ENCODE data around the gene SPRY2.

The SPRY2 gene

DNA sequence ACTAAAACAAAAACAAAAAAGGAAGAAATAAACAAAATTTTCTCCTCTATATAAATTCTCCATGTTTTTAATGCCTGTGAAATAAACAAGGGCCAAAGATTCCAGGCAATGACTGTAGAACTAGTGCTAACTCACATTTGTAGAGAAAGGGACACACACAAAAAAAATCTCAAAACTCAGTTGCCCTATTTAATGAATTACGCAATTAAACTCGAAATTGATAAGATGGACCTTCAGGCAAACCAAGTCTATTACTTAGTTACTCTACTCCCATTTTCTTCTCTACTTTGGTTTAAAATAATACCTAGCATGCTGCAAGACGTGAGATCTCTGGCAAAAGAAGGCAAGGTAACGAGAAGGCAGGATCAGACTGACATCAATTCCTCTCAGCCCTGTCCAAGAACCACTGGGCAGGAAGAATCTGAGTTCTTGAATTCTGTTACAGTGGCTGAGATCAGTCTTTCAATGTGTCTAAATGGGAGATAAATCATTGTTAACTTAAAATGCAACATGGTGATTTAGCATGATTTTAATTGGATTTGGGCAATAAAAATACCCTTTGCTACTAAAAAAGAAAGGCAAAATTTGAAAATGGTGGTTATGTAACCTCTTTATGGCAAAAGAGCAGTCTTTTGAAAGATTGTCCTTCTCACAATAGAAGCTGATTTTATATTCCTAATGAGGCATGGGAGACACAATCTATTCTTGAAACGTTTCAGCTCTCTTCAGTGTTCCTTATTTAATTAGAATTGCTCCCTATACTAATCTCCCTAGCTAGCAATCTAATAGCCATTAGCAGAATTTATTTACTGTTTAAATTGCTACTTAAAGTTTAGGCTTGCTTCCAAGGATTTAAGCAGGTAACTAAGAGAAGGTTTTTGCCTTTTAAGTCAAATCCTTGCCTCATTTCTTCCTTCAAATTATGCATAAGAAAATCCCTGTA lies 25.9 kb downstream of the SPRY2 start:
- DNase-seq (ENCODE audit: insufficient read length, low spot score) (no peak), FAIRE-seq (no peak)

- FAIRE-seq = no peak
- no peak for DNase-seq (ENCODE audit: insufficient read length, low spot score)
Observed at GRCh38 chr13:80313668-80314256, 27.2 kb downstream of the SPRY2 start.

DNA sequence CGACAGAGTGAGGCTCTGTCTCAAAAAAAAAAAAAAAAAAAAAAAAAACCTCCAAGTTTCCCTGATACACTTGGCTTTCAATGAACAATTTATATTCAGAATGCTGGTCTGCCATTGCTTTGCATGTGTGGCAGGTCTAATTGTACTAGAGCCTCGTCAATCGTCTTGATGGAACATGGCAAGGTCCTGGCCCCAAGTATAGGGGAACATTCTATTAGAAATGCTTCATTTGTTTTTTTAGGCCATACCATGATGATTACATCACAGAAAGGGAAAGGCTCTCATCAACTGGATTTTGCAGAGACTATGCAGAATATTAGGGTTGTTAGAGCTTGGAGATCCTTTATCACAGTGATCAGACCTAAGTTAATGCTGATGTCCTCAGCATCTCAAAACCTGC lies 28.0 kb downstream of the SPRY2 start:
- FAIRE-seq = no peak
- no peak for DNase-seq (ENCODE audit: insufficient read length, low spot score)

DNA sequence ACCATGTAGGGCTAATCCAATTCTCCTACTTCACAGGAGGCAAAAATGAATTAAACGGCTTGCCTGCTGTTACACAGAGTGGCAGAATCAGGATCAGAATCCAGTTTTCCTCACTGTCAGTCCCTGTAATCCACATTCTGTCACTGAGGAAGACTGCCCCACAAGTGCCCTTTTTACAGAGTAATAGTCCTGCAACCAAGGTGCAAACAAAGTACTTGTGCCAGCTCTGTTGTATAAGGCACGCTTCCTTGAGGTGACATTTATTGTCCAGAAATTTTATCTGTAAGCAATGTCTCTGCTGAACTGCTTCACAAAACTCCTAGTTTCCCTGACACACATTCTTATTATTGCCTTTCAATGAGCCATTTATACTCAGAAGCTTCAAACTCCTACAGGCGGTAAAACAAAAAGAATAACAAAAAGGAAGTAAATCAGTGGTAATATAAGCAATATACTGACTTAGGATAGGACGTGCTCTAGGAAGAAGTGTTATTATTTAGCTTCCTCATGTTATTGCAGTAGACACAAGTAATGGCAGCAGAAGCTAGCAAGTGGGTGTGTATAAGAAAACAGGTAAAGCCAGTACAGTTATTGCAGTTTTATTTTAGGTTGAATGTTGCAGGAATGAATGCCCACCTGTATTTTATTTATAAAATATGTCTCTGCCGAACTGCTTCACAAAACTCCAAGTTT lies 28.8 kb downstream of the SPRY2 start:
- DNase-seq (ENCODE audit: insufficient read length, low spot score) = no peak
- no peak for FAIRE-seq

- FAIRE-seq (no peak), DNase-seq (ENCODE audit: insufficient read length, low spot score) (no peak)
Observed at GRCh38 chr13:80309926-80310325, 31.0 kb downstream of the SPRY2 start.

- FAIRE-seq (no peak), DNase-seq (ENCODE audit: insufficient read length, low spot score) (no peak)
Observed at GRCh38 chr13:80307401-80307987, 33.4 kb downstream of the SPRY2 start.

DNA sequence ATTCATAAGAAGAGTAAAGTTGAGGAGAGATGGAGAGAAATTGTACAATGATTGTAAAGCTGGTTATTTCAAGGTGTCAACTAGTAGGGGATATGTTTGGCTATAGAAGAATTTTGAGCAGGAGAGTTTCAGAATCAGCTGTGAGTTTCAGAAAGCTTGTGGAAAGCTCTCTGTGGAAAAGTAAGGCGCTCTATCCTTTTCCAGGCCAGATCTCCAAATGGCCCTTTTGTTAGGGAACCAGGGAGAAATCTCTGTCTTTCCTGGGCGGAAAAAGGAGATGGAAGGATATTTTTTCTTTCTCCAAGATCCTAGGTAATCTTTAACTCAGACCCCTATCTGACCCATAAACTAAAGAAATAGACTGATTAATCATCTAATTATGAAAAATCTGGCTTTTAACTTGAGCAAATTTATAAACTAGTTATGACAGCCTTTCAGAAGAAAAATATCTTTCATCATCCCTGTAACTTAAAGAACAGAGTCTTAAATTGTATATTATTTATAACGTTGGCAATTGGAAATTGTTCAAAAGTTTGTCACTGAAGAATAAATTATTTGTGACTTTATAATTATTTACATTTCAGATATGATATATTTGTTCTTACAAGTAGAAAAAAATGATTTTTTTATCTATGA lies 34.5 kb downstream of the SPRY2 start:
- FAIRE-seq = no peak
- DNase-seq (ENCODE audit: insufficient read length, low spot score) = no peak

GRCh38 chr13:80305737-80306136 lies 35.2 kb downstream of the SPRY2 start:
- FAIRE-seq = no peak
- no peak for DNase-seq (ENCODE audit: insufficient read length, low spot score)

DNA sequence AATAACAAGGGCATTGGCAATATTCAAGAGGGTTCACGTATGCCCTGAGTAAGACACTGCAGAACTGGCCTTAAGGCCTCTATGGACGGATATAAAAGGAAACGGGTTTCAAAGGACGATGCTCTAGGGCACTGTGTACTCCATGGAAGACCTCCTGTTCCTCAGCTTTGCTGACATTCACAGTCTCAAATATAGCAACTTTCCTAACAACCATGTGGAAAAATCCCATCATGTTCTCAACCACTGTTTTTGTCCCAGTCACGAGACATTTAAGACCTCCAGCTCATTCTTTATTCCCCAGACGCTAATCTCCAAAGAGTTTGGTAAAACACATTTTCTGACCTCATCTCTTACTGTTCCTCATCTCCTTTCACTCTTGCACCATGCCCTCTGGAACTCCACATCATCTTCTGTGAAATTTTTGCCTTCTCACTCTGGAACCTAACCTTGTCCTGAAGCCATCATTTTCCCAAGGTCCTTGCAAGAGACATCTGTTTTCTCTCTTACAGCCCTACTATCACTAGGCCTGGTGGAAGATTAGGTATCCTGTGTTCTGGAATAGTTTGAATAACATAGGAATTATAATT lies 37.6 kb downstream of the SPRY2 start:
- DNase-seq (ENCODE audit: insufficient read length, low spot score) (no peak), FAIRE-seq (no peak)

DNA sequence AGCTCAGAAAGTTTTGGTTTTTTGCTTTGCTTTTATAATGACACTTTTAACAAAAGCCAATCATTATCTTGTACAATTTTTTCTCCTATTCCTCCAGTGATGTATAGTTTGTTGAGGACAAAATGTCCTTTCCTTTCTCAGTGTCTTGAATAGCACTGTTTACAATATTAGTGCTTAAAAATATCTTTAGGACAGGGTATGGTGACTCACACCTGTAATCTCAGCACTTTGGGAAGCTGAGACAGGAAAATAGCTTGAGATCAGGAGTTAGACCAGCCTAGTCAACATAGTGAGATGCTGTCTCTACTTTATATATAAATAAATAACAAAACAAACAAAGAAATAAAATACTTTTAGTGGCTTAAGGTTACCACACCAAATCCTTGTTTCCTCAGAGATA lies 41.9 kb downstream of the SPRY2 start:
- no peak for DNase-seq (ENCODE audit: insufficient read length, low spot score)
- FAIRE-seq = no peak

DNA sequence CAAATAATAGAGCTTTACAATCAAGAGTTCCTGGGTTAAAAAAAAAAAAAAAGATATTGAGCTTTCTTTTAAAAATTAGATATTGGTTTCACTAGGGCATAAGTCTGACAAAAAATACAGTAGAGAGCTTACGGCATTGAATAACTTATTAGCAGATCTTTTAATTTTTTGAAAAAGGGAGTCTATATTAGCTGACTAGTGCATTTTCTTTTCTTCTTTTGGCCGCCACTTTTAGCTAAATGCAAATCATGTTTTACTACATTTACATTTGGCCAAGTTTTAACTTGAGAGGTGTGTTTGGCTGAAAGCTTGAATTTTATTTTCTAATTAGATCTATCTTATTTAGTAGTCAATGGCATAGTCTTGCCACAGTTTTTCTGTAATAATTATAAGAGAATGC lies 43.4 kb downstream of the SPRY2 start:
- DNase-seq (ENCODE audit: insufficient read length, low spot score) (no peak), FAIRE-seq (no peak)

GRCh38 chr13:80297094-80297493 lies 43.8 kb downstream of the SPRY2 start:
- no peak for DNase-seq (ENCODE audit: insufficient read length, low spot score)
- no peak for FAIRE-seq

DNA sequence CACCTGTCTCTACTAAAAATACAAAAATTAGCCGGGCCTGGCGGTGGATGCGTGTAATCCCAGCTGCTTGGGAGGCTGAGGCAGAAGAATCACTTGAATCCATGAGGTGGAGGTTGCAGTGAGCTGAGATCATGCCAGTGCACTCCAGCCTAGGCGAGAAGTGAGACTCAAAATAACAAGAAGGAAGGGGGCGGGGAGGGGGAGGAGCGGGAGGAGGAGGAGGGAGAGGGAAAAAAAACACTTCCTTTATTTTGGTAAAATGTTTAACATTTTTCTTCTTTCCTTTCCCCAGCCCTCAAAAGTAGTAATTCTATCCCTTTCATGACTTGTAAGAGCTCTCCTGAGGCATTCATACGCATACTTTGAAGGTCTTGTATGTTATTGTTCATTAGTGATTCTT lies 44.3 kb downstream of the SPRY2 start:
- FAIRE-seq (no peak), DNase-seq (ENCODE audit: insufficient read length, low spot score) (no peak)

- FAIRE-seq (no peak), DNase-seq (ENCODE audit: insufficient read length, low spot score) (no peak)
Observed at GRCh38 chr13:80290591-80290990, 50.3 kb downstream of the SPRY2 start.

Data from GM19239 (cell line).